ENCODE measurements around the gene IRGQ. TPM values are rescaled to one million over a fixed set of nuclear protein-coding genes. Genes with fewer than 3 reads are reported as not detected.
"Not testable (repeated sequence)": the region's sequence is repeated elsewhere in the genome, so short reads cannot be mapped to it uniquely, and the experiment has no call there.

The IRGQ gene
- total RNA-seq, 1 donor from 2014 or later, result 105 TPM

- no peak for DNase-seq
Measured at GRCh38 chr19:43574424-43575155, 21.3 kb downstream of the IRGQ start.

GRCh38 chr19:43572171-43572588, 23.8 kb downstream of the IRGQ start:
- no peak for DNase-seq

- DNase-seq, result no peak
Measured at GRCh38 chr19:43570174-43570791, 25.7 kb downstream of the IRGQ start.

- no peak for DNase-seq
Measured at GRCh38 chr19:43569657-43570056, 26.3 kb downstream of the IRGQ start.

GRCh38 chr19:43564800-43565199, 31.1 kb downstream of the IRGQ start:
- peak; percentile 8 for DNase-seq

- DNase-seq, result no peak
Measured at GRCh38 chr19:43563816-43564457, 32.0 kb downstream of the IRGQ start.

- peak; percentile 84 for DNase-seq
Measured at GRCh38 chr19:43562698-43563241, 33.2 kb downstream of the IRGQ start.

GRCh38 chr19:43562226-43562697, 33.7 kb downstream of the IRGQ start:
- no peak for DNase-seq

GRCh38 chr19:43561139-43561970, 34.6 kb downstream of the IRGQ start:
- DNase-seq, result no peak

GRCh38 chr19:43560687-43561086, 35.2 kb downstream of the IRGQ start:
- no peak for DNase-seq

GRCh38 chr19:43555185-43555770, 40.7 kb downstream of the IRGQ start:
- DNase-seq, result peak; percentile 65

- DNase-seq, result no peak
Measured at GRCh38 chr19:43554317-43554895, 41.5 kb downstream of the IRGQ start.

- DNase-seq, result no peak
Measured at GRCh38 chr19:43553656-43554055, 42.3 kb downstream of the IRGQ start.

- DNase-seq, result no peak
Measured at GRCh38 chr19:43552616-43553015, 43.3 kb downstream of the IRGQ start.

- DNase-seq, result no peak
Measured at GRCh38 chr19:43552198-43552450, 43.8 kb downstream of the IRGQ start.

GRCh38 chr19:43551399-43552197, 44.3 kb downstream of the IRGQ start:
- no peak for DNase-seq

- no peak for DNase-seq
Measured at GRCh38 chr19:43548706-43549105, 47.2 kb downstream of the IRGQ start.

GRCh38 chr19:43547926-43548325, 48.0 kb downstream of the IRGQ start:
- DNase-seq, result not testable (repeated sequence)

- no peak for DNase-seq
Measured at GRCh38 chr19:43546581-43546980, 49.4 kb downstream of the IRGQ start.

GRCh38 chr19:43545981-43546380, 50.0 kb downstream of the IRGQ start:
- DNase-seq, result no peak

GRCh38 chr19:43545276-43545675, 50.7 kb downstream of the IRGQ start:
- no peak for DNase-seq

All from occipital lobe (tissue), 2 donors.